H1 (cell line): Measurements from ENCODE around the gene TMEM203. TPM values are rescaled to one million over a fixed set of nuclear protein-coding genes. Genes with fewer than 3 reads are reported as not detected.
A peak's percentile ranks its signal among the peaks of the same experiment; 100 is the strongest.

Experiments
- E2F6 ChIP-seq: IDR thresholded peaks from 2 replicates; pipeline ENCODE4 v1.6.1; 2012; ENCODE audit warnings: inconsistent platforms
- EZH2 ChIP-seq: fragments of 200-600 bp; sonication (generic); IDR thresholded peaks from 2 replicates; pipeline ENCODE4 v1.7.1; 2012; ENCODE audit warnings: low read depth, mild to moderate bottlenecking, moderate library complexity, low read length, inconsistent platforms; ENCODE audit not compliant: severe bottlenecking
- HDAC2 ChIP-seq, 2 experiments: fragments of 300-600 bp in 1 of 2; sonication (generic) in 1 of 2; IDR thresholded peaks; 2 replicates each; pipeline ENCODE4 v1.6.1; 2011 to 2012; ENCODE audit warnings: low read depth in 2 of 2, low read length in 2 of 2, mild to moderate bottlenecking in 2 of 2, moderate library complexity in 2 of 2, borderline replicate concordance in 1 of 2, inconsistent platforms in 1 of 2
- KDM1A ChIP-seq: fragments of 200-600, 300-600 bp; sonication (generic); IDR thresholded peaks from 2 replicates; pipeline ENCODE4 v1.7.1; 2016; ENCODE audit warnings: mild to moderate bottlenecking, low read length, borderline replicate concordance
- RBBP5 ChIP-seq: IDR thresholded peaks from 2 replicates; pipeline ENCODE4 v1.7.1; 2012; ENCODE audit warnings: low read depth, mild to moderate bottlenecking, inconsistent platforms, low read length, moderate library complexity, borderline replicate concordance
- SIN3A ChIP-seq, 2 experiments: IDR thresholded peaks in 1 of 2; conservative IDR thresholded peaks in 1 of 2; 2 replicates each; pipeline ENCODE4 v1.6.1; 2011 to 2012; ENCODE audit warnings: low read length in 2 of 2, improper control_type of control experiment in 1 of 2, low read depth in 1 of 2, mild to moderate bottlenecking in 1 of 2
- TCF12 ChIP-seq: IDR thresholded peaks from 2 replicates; pipeline ENCODE4 v1.6.1; 2011; ENCODE audit warnings: low read depth, mild to moderate bottlenecking, low read length
- TEAD4 ChIP-seq: IDR thresholded peaks from 2 replicates; pipeline ENCODE4 v1.6.1; 2012; ENCODE audit warnings: low read depth, low read length, inconsistent platforms, mixed read lengths
- polyA plus RNA-seq, 7 experiments: library from polyadenylated mRNA; depleted of rRNA in 3 of 7; stranded (reverse) in 5 of 7; unstranded in 2 of 7; fragments of >200 nt in 5 of 7; fragments of 200-250 nt in 2 of 7; gene quantifications; 1 replicate in 5 of 7; 2 replicates in 1 of 7; 4 replicates in 1 of 7; pipeline versions ENCODE4 v1.2.1 to v1.2.3, GENCODE V29; 2011 to 2013; ENCODE audit warnings: missing spikeins in 2 of 7, mixed read lengths in 2 of 7
- total RNA-seq: library from RNA; stranded (reverse); fragmentation: NEBNext Ultra II Directional; extraction: Animal tissue kit (Norgen Biotek cat#: 25700); gene quantifications from 2 replicates; pipeline ENCODE4 v1.2.1, GENCODE V29; 2021
- TF ChIP-seq, protein P1 (sequence below): IDR thresholded peaks from 2 replicates; pipeline ENCODE4 v1.6.1; 2012; ENCODE audit warnings: inconsistent platforms

The TMEM203 gene
- total and polyA plus RNA-seq, 2 of the 8 experiments (the other 6 are each of a cell fraction or from before 2014, with no cell fraction given) = 44.1 to 57.1 TPM

DNA sequence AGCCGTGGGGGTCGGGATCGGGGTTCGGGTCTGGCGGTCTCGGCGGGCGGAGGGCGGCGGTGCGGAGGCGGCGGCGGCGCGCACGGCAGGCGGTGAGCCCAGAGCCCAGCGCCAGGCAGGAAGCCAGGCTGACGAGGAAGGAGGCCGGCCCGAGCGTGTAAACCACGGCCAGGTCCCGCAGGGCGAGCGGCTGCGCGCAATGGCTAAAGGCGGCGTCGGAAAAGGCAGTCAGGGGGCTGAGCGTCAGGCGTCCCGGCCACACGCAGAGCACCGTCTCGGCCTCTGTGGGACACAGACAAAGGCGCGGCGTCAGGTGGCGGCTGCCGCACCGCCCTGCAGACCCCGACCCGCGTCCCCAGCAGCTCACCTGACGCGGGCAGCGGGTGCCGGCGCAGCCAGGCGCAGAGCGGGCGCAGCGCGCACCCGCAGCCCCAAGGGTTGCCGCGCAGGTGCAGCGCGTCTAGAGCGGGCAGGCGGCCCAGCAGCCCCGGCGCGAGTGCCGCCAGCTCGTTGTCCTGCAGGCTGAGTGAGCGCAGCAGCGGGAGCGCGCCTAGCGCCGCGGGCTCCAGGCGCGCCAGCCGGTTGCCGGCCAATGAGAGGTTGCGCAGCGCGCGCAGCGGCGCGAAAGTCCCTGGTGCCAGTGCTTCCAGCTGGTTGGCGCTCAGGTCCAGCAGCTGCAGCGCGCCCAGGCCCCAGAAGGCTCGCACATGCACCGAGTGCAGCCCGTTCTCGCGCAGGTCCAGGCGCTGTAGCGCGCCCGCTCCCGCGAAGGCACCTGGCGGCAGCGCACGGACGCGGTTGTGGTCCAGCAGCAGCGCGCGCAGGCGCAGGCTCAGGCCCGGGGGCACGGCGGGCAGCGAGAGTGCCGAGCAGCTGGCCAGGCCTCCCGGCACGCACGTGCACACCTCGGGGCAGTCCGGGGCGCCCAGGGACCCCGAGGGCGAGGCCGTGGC lies 36.3 kb downstream of the TMEM203 start (continued):
- peak; percentile 83 for TF ChIP-seq E2F6
- 0 out of 2 replicates have a peak, but pooled peaks have one; percentile 5 for TF ChIP-seq TEAD4
- TF ChIP-seq EZH2 = peak; percentile 65
- TF ChIP-seq, protein P1, sequence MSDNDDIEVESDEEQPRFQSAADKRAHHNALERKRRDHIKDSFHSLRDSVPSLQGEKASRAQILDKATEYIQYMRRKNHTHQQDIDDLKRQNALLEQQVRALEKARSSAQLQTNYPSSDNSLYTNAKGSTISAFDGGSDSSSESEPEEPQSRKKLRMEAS = peak; percentile 87
- peak; percentile 9; the same call in 1 of the 2 replicates for TF ChIP-seq KDM1A
- TF ChIP-seq HDAC2 (IDR thresholded peaks at IDR 0.05; ENCODE audit: borderline replicate concordance in 1 of 2, low read depth in 2 of 2, low read length in 2 of 2) = no peak
- no peak; the same call in 1 of the 2 replicates for TF ChIP-seq RBBP5
- TF ChIP-seq TCF12 = peak; percentile 36; the same call in 1 of the 2 replicates
- TF ChIP-seq SIN3A (conservative IDR thresholded peaks at IDR 0.05 in 1 of 2, IDR thresholded peaks at IDR 0.05 in 1 of 2; ENCODE audit: low read depth in 1 of 2, low read length in 2 of 2) = 0 out of 4 replicates have a peak, but pooled peaks of 1 of the 2 experiments have one; percentile 27
